Sciatic nerve (tissue), 2 donors: Measurements from ENCODE around the gene TTC24. TPM values are rescaled to one million over a fixed set of nuclear protein-coding genes. Genes with fewer than 3 reads are reported as not detected.
"Not testable (repeated sequence)": the region's sequence is repeated elsewhere in the genome, so short reads cannot be mapped to it uniquely, and the experiment has no call there.

Experiments used
- ATAC-seq: fragments of 200-7000 bp; cut with Tn5 transposase; one replicate; pipeline ENCODE4 v1.9.1; 2020; ENCODE audit warnings: mild to moderate bottlenecking, moderate library complexity
- DNase-seq: peaks from one replicate; pipeline ENCODE4 v3.0.0-alpha.2; 2020; ENCODE audit warnings: low spot score
- intact Hi-C: fragments of 100-400 bp; cut with DNase I; formaldehyde crosslinking; loops from one replicate; pipeline ENCODE4 v1.14.2; 2022
- total RNA-seq: library from RNA; stranded (reverse); fragmentation: NEBNext Ultra II Directional; extraction: Animal tissue kit (Norgen Biotek cat#: 25700); gene quantifications from one replicate; pipeline ENCODE4 v1.2.1, GENCODE V29; 2021
- donor health status: DM: no; HTN: no; CAD: no.
- donor health status: DM: no; HTN: no; CAD: no.

Gene TTC24
- total RNA-seq, 1 donor from 2014 or later: not detected

DNA sequence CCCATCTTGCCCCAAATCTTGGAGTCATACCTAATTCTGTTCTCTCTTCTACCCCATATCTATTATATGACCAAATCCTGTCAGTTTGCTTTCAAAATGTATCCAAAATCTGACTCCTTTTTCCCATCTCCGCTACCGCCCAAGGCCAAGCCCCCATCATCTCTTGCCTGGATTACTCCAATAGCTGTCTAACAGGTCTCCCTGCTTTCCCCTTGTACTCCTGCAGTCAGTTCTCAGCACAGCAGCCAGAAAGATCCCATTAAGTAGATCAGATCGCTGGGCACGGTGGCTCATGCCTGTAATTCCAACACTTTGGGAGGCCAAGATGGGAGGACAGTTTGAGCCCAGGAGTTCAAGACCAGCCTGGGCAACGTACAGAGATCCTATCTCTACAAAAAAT, 27.0 kb upstream of the TTC24 start:
- intact Hi-C loops: no loop called here
- no peak for DNase-seq
- no peak for ATAC-seq

DNA sequence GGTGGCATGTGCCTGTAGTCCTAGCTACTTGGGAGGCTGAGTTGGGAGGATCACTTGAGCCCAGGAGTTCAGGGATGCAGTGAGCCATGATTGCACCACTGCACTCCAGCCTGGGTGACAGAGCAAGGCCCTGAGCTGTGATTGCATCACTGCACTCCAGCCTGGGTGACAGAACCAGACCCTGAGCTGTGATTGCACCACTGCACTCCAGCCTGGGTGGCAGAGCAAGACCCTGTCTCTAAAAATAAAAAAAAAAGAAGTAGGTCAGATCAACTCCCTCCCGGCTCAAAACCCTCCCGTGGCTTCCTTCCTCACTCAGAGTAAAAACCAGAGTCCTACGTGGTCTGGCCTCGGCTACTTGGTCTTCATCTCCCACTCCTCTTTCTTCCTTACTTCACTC, 26.6 kb upstream of the TTC24 start:
- DNase-seq, intact Hi-C loops: not testable (repeated sequence)
- ATAC-seq: peak; percentile 63

DNA sequence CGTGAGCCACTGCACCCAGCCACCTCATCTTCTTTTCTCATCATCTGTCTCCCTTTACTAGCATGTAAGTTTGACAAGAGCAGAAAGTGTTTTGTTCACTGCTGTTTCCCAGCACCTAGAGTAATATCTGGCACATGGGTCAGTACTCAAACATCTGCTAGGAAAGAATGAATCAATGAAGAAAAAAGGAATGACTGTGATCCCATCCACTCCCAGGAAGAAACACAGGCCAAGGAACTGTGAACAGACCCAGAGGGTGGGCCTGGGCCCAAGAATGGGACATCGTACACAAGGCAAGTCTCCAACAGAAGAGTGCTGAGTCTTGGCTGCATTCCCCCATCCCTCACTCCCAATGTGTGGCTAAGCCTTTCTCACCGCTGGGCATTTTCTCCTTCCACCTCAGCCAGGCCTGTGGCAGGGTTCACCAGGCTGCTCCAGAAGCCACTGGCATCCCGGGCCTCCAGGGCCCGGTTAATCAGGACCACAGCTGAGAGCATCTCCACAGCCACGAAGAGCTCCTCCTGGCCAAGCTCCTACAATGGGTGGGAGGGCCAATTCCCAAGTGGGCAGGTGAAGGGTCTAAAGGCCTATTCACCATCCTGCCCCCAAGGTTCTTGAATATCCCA, 25.6 kb upstream of the TTC24 start:
- no peak for DNase-seq
- intact Hi-C loops: no loop called here
- ATAC-seq: no peak

DNA sequence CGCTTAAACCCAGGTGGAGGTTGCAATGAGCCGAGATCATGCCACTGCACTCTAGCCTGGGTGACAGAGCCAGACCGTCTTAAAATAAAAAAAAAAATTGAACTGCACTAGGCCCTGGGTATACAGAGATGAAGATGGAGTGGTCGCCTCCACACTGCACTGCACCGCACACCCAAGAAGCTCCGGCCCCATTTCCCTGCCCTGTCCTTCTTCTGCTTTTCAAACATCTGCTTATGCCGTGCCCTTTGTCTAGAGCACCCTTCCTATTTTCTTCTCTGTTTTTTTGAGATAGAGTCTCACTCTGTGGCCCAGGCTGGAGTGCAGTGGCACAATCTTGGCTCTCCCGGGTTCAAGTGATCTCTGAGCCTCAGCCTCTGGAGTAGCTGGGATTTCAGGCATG, 24.6 kb upstream of the TTC24 start:
- ATAC-seq (no peak), DNase-seq (no peak)
- intact Hi-C loops: no loop called here

GRCh38 chr1:156555715-156556114, 23.8 kb upstream of the TTC24 start:
- intact Hi-C loops: no loop called here
- DNase-seq (no peak), ATAC-seq (no peak)

GRCh38 chr1:156556354-156556753, 23.2 kb upstream of the TTC24 start:
- intact Hi-C loops: no loop called here
- no peak for ATAC-seq
- no peak for DNase-seq

- DNase-seq (no peak), ATAC-seq (no peak)
- intact Hi-C loops: no loop called here
Measured at GRCh38 chr1:156559086-156559796, 20.3 kb upstream of the TTC24 start.

DNA sequence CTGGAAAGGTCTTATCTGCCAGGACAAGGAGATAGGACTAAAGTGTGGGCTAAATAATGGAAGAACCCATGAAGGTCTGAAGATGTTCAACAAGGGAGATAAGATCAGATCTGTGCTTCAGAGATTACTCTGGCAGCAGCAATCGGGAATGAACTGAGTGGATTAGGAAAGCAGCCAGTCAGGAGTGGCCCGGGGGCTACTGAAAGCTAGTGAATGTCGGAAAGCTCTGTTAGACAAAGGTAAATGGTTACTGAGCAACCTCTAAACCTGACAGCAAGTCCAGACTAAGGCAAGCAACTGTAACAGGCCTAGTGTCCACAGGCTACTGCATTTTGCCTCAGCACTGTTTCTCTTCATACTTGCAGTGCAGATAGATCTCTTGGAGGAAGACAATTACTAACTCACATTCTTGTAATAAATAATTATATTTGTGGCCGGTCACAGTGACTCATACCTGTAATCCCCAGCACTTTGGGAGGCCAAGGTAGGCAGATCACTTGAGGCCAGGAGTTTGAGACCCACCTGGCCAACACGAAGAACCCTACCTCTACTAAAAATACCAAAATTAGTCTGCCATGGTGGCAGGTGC, 19.6 kb upstream of the TTC24 start:
- intact Hi-C loops: no loop called here
- ATAC-seq (no peak), DNase-seq (no peak)

GRCh38 chr1:156560585-156561163, 18.8 kb upstream of the TTC24 start:
- no peak for ATAC-seq
- no peak for DNase-seq
- intact Hi-C loops: no loop called here

GRCh38 chr1:156565519-156565918, 14.0 kb upstream of the TTC24 start:
- intact Hi-C loops: no loop called here
- ATAC-seq: no peak
- no peak for DNase-seq

GRCh38 chr1:156566436-156566835, 13.1 kb upstream of the TTC24 start:
- intact Hi-C loops: no loop called here
- DNase-seq (no peak), ATAC-seq (no peak)

DNA sequence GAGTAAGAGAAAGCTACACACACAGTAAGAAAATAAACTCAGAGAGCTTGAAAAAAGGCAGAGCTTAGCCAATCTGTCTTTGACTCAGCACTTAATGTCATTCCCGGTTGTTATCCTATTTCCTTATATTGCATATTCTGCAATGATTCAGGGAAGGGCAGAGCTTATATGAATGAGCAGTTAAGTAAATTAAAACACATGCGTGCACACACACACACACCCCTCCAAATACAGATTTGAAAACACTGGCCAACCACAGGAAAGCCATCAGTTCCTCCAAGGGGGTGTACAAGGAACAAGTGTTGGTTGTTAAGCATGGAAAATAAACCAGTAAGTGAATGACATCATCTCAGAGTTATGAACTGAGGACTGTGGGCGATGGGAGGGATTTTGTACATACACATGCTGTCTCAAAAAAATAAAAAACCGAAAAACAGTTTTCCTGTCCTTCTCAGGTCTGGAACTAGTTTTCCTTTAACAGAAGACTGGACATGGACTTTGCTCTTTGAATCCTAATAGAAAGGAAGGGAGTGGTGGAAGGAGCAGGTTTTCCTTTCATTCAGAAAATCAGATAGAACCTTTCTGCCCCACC, 8.2 kb upstream of the TTC24 start:
- ATAC-seq: no peak
- no peak for DNase-seq
- intact Hi-C loops: no loop called here

DNA sequence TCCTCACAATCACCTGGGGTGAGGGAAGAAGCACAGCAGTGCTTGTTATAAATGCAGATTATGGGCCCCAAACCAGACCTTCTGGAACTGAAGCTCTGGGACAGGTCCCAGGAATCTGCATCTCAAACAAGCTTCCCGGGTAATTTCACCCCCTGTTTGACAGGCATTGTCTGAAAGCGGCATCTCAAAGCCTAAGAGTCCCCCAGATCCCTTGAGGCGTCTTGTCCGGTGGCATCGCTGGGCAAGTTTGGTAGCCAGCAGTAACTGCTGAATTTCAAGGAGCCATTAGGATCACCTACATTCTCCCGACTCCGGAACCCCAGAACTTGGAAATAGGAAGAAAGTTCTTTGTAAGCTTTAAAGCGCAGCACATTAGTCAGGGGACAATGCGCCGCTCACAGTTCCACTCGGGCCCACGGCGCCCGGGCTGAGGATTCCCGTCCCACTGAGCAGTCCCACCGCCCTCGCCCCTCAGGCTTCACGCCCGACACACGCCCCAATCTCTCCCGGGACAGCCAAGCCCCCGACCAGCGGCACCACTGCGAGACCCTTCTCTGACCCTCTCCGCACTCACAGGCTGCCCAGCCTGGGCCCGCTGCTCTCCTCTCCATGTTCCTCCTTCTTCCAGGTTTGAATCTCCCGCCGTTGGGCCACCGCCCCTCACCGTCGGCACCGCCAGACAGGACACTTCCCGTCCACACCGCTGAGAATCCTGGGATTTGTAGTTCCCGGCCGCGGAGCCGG, 7.4 kb upstream of the TTC24 start, which contains the start of gene IQGAP3:
Gene IQGAP3, minus strand, starts transcription at position 647 of the 744 bp plus-strand sequence. Its CDS starts 36 bp downstream, at position 611.
- peak; percentile 88 for DNase-seq
- peak; percentile 96 for ATAC-seq
- intact Hi-C loops: no loop called here

DNA sequence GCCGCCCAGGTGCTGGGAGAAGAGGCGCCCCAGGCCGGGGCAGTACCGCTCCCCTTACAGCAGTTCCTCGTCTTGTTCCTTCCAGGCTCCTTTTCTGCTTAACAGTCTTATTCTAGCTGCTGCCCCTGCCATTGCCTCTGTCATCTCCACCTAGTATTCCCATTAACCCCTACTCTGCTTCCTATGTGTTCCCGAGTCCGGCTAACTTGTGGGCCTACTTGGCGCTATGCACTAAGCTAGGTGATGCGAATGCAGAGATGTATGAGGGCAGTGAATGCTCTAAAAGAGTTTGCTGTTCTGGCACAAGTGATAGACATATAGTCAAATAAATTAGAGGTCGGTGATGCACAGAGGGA, 6.9 kb upstream of the TTC24 start:
- no peak for ATAC-seq
- DNase-seq: peak; percentile 13
- intact Hi-C loops: no loop called here

- DNase-seq (no peak), ATAC-seq (no peak)
- intact Hi-C loops: no loop called here
Measured at GRCh38 chr1:156574039-156574633, 5.4 kb upstream of the TTC24 start.

- ATAC-seq (no peak), DNase-seq (no peak)
- intact Hi-C loops: no loop called here
Measured at GRCh38 chr1:156577550-156577949, 2.0 kb upstream of the TTC24 start.

DNA sequence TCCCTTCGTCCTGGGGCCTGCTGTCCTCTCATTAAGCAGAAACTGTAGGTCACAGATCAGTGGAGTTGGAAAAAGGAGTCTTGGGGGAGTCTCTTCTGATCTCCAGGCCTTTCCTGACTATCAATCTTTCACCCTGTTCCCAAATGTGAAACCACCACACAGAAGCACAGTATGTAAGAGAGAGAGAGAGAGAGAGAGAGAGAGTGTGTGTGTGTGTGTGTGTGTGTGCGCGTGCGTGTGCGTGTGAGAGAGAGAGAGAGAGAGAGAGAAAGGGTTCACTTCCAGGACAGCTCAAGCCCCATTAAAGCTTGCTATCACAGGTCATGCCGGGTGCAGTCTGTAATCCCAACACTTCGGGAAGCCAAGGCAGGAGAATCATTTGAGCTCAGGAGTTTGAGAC, 1.5 kb upstream of the TTC24 start:
- peak; percentile 6 for DNase-seq
- intact Hi-C loops: no loop called here
- no peak for ATAC-seq

GRCh38 chr1:156581661-156582387, 2.3 kb downstream of the TTC24 start:
- intact Hi-C loops: no loop called here
- DNase-seq (peak; percentile 47), ATAC-seq (no peak)
